GM12874 (cell line): Measurements from ENCODE around the gene RNF180.

Experiments
- CTCF ChIP-seq: IDR thresholded peaks from 2 replicates; pipeline ENCODE4 v1.5.1; 2011; ENCODE audit warnings: low read depth, mild to moderate bottlenecking, control low read depth, low read length, moderate library complexity; ENCODE audit not compliant: insufficient read depth

Gene RNF180

GRCh38 chr5:64418013-64418412, 252.4 kb downstream of the RNF180 start:
- TF ChIP-seq CTCF, result no peak
